ENCODE data around the gene DBET. TPM values are rescaled to one million over a fixed set of nuclear protein-coding genes. Genes with fewer than 3 reads are reported as not detected.
"Not testable (repeated sequence)": the region's sequence is repeated elsewhere in the genome, so short reads cannot be mapped to it uniquely, and the experiment has no call there.

Gene DBET
- total RNA-seq, 1 donor from 2014 or later = not detected

GRCh38 chr4:190040873-190041272, 23.4 kb upstream of the DBET start:
- intact Hi-C loops (cut with DNase I); DNase-seq (ENCODE audit: low spot score); ATAC-seq: not testable (repeated sequence)

GRCh38 chr4:190047627-190048026, 16.7 kb upstream of the DBET start:
- DNase-seq (ENCODE audit: low spot score); intact Hi-C loops (cut with DNase I); ATAC-seq: not testable (repeated sequence)

- DNase-seq (ENCODE audit: low spot score); intact Hi-C loops (cut with DNase I); ATAC-seq: not testable (repeated sequence)
These were observed 14.7 kb upstream of the DBET start for GRCh38 chr4:190049378-190050239.

- DNase-seq (ENCODE audit: low spot score); intact Hi-C loops (cut with DNase I); ATAC-seq: not testable (repeated sequence)
These were observed 5.3 kb upstream of the DBET start for GRCh38 chr4:190058997-190059396.

GRCh38 chr4:190064805-190065204, 503 bp downstream of the DBET start:
- ATAC-seq; DNase-seq (ENCODE audit: low spot score); intact Hi-C loops (cut with DNase I): not testable (repeated sequence)

- intact Hi-C loops (cut with DNase I); DNase-seq (ENCODE audit: low spot score); ATAC-seq: not testable (repeated sequence)
These were observed 4.0 kb downstream of the DBET start for GRCh38 chr4:190068351-190068750.

GRCh38 chr4:190093052-190093451, 28.8 kb downstream of the DBET start:
- DNase-seq (ENCODE audit: low spot score); ATAC-seq; intact Hi-C loops (cut with DNase I): not testable (repeated sequence)

GRCh38 chr4:190094031-190094430, 29.7 kb downstream of the DBET start:
- DNase-seq (ENCODE audit: low spot score); intact Hi-C loops (cut with DNase I); ATAC-seq: not testable (repeated sequence)

GRCh38 chr4:190095335-190095734, 31.0 kb downstream of the DBET start:
- not testable (repeated sequence) for ATAC-seq; DNase-seq (ENCODE audit: low spot score)

GRCh38 chr4:190099605-190100004, 35.3 kb downstream of the DBET start:
- DNase-seq (ENCODE audit: low spot score); ATAC-seq; intact Hi-C loops (cut with DNase I): not testable (repeated sequence)

More at GRCh38 chr4:190095335-190095734, 31.0 kb downstream of the DBET start:
- intact Hi-C loops (cut with DNase I) = not testable (repeated sequence)

- DNase-seq (ENCODE audit: low spot score); ATAC-seq; intact Hi-C loops (cut with DNase I): not testable (repeated sequence)
These were observed 37.2 kb downstream of the DBET start for GRCh38 chr4:190101525-190101924.

- ATAC-seq; intact Hi-C loops (cut with DNase I); DNase-seq (ENCODE audit: low spot score): not testable (repeated sequence)
These were observed 41.9 kb downstream of the DBET start for GRCh38 chr4:190106191-190106590.

GRCh38 chr4:190106611-190107480, 42.5 kb downstream of the DBET start:
- intact Hi-C loops (cut with DNase I); ATAC-seq; DNase-seq (ENCODE audit: low spot score): not testable (repeated sequence)

GRCh38 chr4:190107766-190108485, 43.6 kb downstream of the DBET start:
- intact Hi-C loops (cut with DNase I); DNase-seq (ENCODE audit: low spot score); ATAC-seq: not testable (repeated sequence)

- DNase-seq (ENCODE audit: low spot score); ATAC-seq; intact Hi-C loops (cut with DNase I): not testable (repeated sequence)
These were observed 44.5 kb downstream of the DBET start for GRCh38 chr4:190108756-190109155.

GRCh38 chr4:190109390-190110011, 45.2 kb downstream of the DBET start:
- ATAC-seq; DNase-seq (ENCODE audit: low spot score); intact Hi-C loops (cut with DNase I): not testable (repeated sequence)

- intact Hi-C loops (cut with DNase I); DNase-seq (ENCODE audit: low spot score); ATAC-seq: not testable (repeated sequence)
These were observed 45.7 kb downstream of the DBET start for GRCh38 chr4:190110033-190110432.
